AG04450 (cell line): Measurements from ENCODE around the gene TNFRSF14. TPM values are rescaled to one million over a fixed set of nuclear protein-coding genes. Genes with fewer than 3 reads are reported as not detected.

Source experiments
- CTCF ChIA-PET: fragments of 300-600, 350-600 bp; formaldehyde crosslinking; extraction: SDS; loops from one replicate; lab custom pipeline; 2022; ENCODE audit warnings: antibody characterized with exemption, inconsistent platforms; lab: Charles Lee
- POLR2A ChIA-PET: fragments of 350-600 bp; formaldehyde crosslinking; extraction: SDS; loops from one replicate; lab custom pipeline; 2021; ENCODE audit warnings: antibody characterized with exemption, inconsistent platforms; lab: Yijun Ruan, JAX
- DNase-seq: peaks from one replicate; pipeline ENCODE4 v3.0.0-alpha.2; 2011; ENCODE audit warnings: low read depth, low spot score
- H3K27ac ChIP-seq: one replicate; pipeline ENCODE4 v1.5.1; 2012; ENCODE audit warnings: low read depth, low read length, control low read depth
- H3K27me3 ChIP-seq: one replicate; pipeline ENCODE4 v1.6.0; 2012; ENCODE audit warnings: low read length; ENCODE audit not compliant: control insufficient read depth, insufficient read depth
- H3K4me3 ChIP-seq: 2 replicates; pipeline ENCODE4 v1.5.1; 2011; ENCODE audit warnings: mild to moderate bottlenecking, low read depth, low read length, control low read depth
- H3K9me3 ChIP-seq: 2 replicates; pipeline ENCODE4 v1.5.1; 2012; ENCODE audit warnings: low read length; ENCODE audit not compliant: control insufficient read depth, insufficient read depth
- CTCF ChIP-seq: IDR thresholded peaks from 2 replicates; pipeline ENCODE4 v1.5.1; 2011; ENCODE audit warnings: low read depth, low read length, control low read depth, inconsistent platforms
- polyA plus RNA-seq: library from polyadenylated mRNA; depleted of rRNA; stranded (reverse); fragments of >200 nt; gene quantifications from 2 replicates; pipeline ENCODE4 v1.2.3, GENCODE V29; 2011

Gene TNFRSF14
- polyA plus RNA-seq, 1 experiment: 5.4 TPM

GRCh38 chr1:2556678-2557481 lies 709 bp downstream of the TNFRSF14 start:
- CTCF ChIA-PET: interaction anchor here (1.2 kb wide), 1 partner anchor 10 kb away, joined by 6 read pairs; no protein-coding TSS in a partner anchor
- POLR2A ChIA-PET: interaction anchor here (1.2 kb wide), 1 partner anchor 29 kb away, joined by 6 read pairs; the partner anchor contains the start of gene PRXL2B
- no peak for DNase-seq
- Histone ChIP-seq H3K27me3 (peaks cover 4% of the 10 kb centered on the region), H3K4me3 (peak overlapping the region; percentile 57), H3K9me3 (no peaks in the 10 kb centered on the region; the same call in 1 of the 2 replicates), H3K27ac (peak overlapping the region; percentile 31)
- no peak for TF ChIP-seq CTCF

GRCh38 chr1:2557482-2558400 lies 1.6 kb downstream of the TNFRSF14 start:
- Histone ChIP-seq H3K27ac (no peak overlapping the region), H3K4me3 (no peak overlapping the region), H3K9me3 (no peaks in the 10 kb centered on the region; the same call in 1 of the 2 replicates), H3K27me3 (no peaks in the 10 kb centered on the region)
- POLR2A ChIA-PET: no interaction called here
- no peak for DNase-seq
- CTCF ChIA-PET: no interaction called here
- no peak for TF ChIP-seq CTCF

- H3K27me3 ChIP-seq: peaks cover 1% of the 10 kb centered on the region
- H3K9me3 ChIP-seq: no peaks in the 10 kb centered on the region; the same call in 1 of the 2 replicates
- ChIA-PET CTCF (no interaction called here), POLR2A (no interaction called here)
- DNase-seq: no peak
- H3K27ac ChIP-seq: no peak overlapping the region
- H3K4me3 ChIP-seq: no peak overlapping the region
- no peak for TF ChIP-seq CTCF
These were observed 2.2 kb downstream of the TNFRSF14 start for GRCh38 chr1:2558420-2558819.

GRCh38 chr1:2558861-2559260 lies 2.7 kb downstream of the TNFRSF14 start:
- POLR2A ChIA-PET: no interaction called here
- CTCF ChIA-PET: no interaction called here
- no peak for DNase-seq
- H3K27me3 ChIP-seq: peaks cover 5% of the 10 kb centered on the region
- H3K4me3 ChIP-seq: no peak overlapping the region
- TF ChIP-seq CTCF: no peak
- H3K27ac ChIP-seq: no peak overlapping the region
- H3K9me3 ChIP-seq: no peaks in the 10 kb centered on the region; the same call in 1 of the 2 replicates
